ENCODE measurements around the gene CNTD1.
A peak's percentile ranks its signal among the peaks of the same experiment; 100 is the strongest.

The CNTD1 gene

DNA sequence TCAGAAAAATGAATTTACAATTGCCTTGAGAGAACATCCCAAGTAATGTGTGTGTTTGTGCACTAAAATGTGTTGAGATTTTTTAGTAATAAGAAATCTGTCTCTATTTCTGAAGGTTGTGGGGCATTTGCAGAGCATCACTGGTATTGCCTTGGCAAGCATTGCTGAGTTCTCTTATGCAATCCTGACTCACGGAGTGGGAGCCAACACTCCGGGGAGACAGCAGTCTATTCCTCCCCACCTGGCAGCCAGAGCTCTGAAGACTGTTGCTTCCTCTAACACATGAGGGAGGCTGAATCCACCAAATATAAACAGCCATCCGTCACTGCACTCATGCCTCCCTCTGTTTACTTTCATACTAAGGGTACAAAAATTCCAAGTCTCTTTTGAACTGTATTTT lies 10.6 kb downstream of the CNTD1 start:
- no peak for DNase-seq

DNA sequence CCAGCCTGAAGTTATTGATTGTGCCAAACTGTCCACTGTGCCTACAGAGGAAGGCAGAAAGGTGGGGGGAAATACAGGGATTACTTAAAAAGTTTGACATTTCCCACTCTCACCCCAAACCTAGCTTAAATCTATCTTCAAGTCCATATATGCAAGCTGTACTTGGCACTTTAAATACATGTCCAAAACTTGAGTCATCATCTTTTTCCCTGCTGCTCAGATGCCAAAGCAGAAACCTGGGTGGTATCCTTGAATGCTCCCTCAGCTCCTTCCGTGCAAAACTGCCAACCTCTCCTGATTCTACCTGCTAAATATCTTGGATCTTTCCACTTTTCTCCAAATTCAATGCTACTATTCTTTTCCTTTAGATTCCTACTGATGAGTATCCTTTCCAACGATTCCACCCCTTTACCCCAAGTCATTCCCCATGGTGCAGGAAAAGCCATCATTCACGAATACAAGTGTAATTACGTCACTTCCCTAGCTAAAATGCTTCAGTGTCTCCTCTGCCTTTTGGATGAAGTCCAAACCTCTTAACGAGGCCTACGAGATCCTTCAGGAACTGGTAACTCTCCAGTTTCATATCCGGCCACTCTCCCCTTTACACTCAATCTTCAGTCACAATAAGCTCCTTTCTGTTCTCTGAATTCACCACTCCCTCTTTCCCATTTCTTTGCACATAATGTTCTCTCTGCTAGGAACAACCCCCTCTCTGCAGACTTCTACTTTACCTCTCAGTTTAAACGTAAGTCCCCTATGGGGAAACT lies 16.2 kb downstream of the CNTD1 start:
- peak; percentile 91 for DNase-seq

DNA sequence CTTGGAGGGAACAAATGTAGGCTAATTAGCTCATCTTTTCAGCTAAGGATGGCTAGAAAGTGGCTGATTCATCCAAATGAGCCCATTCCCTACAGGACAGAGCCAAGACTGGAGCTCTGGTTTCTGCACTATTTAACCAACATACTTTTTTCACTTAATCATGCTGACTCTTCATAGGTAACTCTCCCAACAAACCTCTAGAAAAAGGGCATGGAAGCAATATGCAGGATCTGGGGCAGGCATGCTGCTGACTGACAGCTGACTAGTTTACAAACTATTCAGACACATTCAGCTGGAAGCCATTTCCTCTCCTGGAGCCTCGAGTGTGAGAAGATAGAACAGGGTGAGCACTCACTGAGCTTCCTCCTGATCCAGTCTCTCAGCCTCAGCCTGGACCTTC lies 19.2 kb downstream of the CNTD1 start:
- no peak for DNase-seq

DNA sequence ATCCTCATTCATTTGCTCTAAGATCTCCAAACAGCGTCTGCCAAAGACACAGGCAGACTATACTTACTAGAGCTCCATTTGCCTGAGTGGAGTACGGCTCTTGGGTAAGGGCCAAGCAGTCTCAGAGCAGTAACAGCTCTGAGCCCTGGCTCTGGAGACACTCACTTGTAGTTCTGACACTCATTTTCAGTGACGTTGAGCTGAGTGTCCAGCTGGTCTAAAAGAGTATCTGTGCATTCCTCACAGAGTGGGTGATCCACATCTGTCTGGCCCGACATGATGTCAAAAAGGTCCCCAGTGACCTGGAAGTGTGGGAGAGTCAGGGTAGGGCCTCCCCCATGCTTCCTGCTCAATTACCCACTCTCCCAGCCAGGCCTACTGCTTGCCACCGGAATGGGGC lies 19.7 kb downstream of the CNTD1 start:
- DNase-seq = no peak

DNA sequence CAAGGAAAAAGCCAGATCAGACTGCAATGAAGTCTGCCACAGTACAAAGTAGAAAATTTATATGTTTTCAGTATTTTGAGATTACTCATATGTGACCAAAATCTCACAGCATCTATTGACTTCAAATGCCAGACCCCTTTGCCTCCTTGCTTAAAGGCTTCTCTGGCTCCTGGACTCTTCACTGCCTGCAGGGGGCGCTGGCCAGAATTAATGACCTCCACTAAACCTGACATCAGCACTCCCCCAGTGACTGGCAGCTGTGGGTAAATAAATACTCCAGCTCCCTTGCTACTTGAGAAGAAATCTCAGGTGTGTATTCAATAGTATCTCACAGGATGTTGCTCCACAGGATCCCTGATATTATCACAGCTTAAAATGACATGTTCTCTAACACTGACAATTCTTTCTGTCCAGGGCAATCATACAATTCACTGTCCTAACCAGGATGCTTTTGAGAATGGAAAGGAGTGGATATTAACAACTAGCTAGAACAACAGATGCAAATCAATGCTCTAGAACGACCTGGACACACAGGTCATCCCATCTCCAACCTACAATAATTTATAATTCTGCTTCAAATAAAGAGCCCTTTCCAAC lies 21.4 kb downstream of the CNTD1 start:
- DNase-seq = peak; percentile 38

DNA sequence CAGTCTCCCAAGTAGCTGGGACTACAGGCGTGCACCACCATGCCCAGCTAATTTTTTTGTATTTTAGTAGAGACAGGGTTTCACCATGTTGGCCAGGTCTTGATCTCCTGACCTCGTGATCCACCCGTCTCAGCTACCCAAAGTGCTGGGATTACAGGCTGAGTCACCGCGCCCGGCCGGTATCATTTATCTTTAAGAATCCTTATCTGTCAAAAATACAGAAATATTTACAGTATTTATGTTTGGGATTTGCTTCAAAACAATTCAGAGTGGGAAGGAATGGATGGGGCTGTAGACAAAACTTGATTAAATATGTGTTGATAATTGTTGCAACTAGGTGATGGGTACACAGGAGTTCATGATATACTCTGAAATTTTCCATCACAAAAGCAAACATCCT lies 22.5 kb downstream of the CNTD1 start:
- DNase-seq = no peak

- DNase-seq = no peak
Measured at GRCh38 chr17:42827472-42827871, 28.8 kb downstream of the CNTD1 start.

DNA sequence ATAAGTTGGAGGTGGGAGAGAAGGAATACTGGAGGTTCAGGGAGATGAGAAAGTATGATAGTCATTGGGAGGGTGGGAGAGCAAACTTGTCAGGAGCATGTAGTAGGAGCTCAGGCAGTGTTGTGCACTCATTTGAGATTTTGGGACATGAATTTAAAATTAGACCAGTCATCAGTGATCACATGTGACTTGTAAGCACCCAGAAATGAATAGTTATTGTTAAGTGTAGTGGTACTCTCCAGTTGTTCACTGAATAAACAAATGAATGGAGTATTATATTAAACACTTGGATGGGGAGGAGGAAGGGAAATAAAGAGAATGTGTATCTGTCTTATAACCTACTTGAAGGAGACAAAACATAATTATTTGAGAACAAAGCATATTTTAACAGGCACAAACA lies 32.3 kb downstream of the CNTD1 start:
- DNase-seq = no peak

GRCh38 chr17:42832213-42832933 lies 33.7 kb downstream of the CNTD1 start:
- no peak for DNase-seq

GRCh38 chr17:42832934-42833766 lies 34.5 kb downstream of the CNTD1 start, which contains the start of gene PSME3:
PSME3 (plus strand) TSS chr17:42833397; CDS start chr17:42833632, 235 bp downstream.
- peak; percentile 70 for DNase-seq

DNA sequence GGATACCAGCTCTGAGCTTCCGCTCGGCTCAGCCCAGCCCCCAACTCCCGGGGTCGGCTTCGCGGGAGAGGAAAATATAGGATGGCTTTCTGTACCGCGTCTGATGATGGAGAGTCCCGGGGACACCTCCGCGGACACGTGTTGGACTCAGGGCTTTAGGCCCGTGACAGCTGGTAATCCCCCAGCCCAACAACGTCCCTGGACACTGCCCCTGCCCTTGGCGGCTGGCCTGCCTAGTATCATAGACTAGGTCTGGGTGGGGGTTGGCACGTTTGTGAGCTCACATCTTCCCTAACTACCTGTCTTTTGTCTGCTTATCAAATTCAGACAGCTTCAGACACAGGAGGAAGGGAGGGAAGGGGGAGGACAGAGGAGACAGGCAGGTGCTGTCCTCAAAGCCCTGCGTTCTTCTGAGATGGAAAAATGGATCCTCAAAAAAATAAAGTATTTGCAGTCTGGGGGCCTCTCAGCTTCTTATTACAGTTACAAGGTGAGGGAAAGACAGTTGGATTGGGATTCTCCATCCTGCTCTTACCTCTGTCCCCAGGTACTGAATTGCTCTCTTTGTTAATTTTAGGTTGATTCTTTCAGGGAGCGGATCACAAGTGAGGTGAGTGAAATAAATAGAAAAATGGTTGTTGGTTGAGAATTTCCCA lies 35.2 kb downstream of the CNTD1 start:
- DNase-seq = no peak

DNA sequence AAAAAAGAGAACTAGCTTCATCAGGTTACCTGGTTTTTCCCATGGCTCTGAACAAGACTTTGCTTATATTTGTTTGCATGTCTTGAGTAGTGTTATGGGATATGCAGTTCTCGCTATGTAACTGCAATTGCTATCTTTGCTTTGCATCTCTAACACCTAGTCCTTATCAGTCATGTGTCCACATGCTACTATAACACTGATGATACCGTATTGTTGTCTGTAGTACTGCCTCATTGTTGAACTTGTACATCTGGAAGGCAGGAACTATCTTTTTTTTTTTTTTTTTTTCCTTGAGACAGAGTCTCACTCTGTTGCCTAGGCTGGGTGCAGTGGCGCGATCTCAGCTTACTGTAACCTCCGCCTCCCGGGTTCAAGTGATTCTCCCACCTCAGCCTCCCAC lies 37.1 kb downstream of the CNTD1 start:
- no peak for DNase-seq

- DNase-seq = no peak
Measured at GRCh38 chr17:42841975-42842685, 43.5 kb downstream of the CNTD1 start.

DNA sequence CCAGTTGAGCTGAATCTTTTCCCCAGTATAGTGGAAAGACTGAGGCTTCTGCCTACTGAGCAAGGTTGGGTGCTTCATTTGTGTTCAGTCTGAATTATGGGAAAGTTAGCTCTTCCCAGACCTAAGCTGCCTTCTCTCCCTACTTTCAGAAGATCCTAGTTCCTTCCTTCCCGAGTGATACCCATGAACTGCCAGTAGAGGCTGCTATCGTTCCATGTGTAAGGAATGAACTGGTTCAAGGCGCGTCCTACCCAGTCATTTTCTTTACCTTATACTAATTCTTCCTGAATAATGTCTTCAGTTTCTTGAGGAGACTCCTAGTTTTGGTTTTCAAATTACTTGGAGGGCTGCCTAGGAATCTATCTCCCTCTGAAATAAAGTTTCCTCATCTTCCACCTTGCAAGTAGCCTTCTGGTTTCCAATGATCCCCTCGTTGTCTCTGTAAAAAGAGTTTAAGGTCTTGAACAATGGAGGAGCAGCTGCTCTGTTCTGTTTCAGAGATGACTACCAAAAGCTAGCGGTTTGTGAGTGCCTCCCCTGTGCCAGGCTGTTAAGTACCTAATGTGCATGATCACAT lies 44.8 kb downstream of the CNTD1 start:
- no peak for DNase-seq

GRCh38 chr17:42844271-42844670 lies 45.6 kb downstream of the CNTD1 start, which contains the start of gene AOC2:
AOC2 (plus strand) TSS chr17:42844580; CDS start chr17:42844627, 47 bp downstream.
- DNase-seq = no peak

DNA sequence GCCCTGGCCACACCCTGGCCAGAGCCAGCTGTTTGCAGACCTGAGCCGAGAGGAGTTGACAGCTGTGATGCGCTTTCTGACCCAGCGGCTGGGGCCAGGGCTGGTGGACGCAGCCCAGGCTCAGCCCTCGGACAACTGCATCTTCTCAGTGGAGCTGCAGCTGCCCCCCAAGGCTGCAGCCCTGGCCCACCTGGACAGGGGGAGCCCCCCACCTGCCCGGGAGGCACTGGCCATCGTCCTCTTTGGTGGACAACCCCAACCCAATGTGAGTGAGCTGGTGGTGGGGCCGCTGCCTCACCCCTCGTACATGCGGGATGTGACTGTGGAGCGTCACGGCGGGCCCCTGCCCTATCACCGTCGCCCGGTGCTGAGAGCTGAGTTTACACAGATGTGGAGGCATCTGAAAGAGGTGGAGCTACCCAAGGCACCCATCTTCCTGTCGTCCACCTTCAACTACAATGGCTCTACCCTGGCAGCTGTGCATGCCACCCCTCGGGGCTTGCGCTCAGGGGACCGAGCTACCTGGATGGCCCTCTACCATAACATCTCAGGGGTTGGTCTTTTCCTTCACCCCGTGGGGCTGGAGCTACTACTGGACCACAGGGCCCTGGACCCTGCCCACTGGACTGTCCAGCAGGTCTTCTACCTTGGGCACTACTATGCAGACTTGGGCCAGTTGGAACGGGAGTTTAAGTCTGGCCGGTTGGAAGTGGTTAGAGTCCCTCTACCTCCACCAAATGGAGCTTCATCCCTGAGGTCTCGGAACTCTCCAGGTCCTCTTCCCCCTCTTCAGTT lies 46.3 kb downstream of the CNTD1 start:
- DNase-seq = no peak

GRCh38 chr17:42845556-42845917 lies 46.9 kb downstream of the CNTD1 start:
- no peak for DNase-seq

DNA sequence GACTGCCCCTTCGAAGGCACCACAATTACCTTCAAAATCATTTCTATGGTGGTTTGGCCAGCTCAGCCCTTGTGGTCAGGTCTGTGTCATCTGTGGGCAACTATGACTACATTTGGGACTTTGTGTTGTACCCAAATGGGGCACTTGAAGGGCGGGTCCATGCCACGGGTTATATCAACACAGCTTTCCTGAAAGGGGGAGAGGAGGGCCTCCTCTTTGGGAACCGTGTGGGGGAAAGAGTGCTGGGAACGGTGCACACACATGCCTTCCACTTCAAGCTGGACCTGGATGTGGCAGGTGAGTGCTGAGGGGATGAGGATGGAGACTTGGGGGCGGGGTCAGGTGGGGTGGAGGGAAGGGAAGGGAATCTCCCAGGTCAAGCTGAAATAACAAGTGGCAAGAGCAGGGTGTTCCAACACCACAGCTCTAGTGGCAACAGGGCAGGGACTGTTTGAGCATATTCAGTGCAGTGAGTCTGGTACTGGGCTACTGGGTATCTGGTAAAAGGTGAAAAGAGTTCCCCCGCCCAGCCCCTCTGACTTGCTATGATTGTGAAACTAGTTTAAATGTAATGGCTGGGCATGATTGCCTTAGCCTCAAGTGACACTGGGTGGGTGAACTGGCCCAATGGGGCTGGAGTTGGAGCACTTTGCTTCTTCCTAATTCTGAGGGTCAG lies 47.4 kb downstream of the CNTD1 start:
- no peak for DNase-seq

DNA sequence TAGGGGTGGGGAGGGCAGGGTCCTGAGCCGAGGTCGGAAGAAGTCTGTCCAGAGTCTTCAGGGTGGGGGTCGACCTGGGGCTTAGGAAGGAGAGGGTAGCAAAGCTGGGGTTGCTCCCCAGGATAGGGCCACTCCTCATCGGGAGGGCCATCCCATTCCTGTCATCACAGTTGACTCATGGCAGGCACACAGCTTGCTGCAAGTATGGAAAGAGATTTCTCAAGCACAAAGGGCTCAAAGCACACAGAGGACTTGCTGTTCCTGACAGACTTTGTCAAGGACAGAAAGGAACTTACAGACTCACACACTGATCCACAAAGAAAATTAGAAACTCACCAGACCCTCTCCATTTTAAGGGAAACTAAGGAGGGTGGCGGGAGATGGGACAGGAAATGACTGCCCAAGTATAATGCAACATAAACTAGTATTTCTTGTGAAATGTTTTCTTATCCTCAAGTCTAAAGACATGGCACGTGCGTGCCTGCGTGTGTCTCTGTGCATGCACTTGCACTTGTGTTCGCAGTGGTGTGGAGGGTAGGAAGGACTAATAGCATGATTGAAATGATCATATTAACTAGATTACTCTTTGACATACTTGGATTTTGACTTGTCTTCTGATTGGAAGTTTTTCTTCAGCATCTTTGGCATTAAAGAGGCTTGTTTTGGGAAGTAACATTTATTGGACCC lies 48.1 kb downstream of the CNTD1 start:
- no peak for DNase-seq

Data from NCI-H2029 (cell line).